Activated CD8-positive, alpha-beta T cell treated with anti-CD3 and anti-CD28 coated beads for 36 hours (primary cell): ENCODE measurements around the gene SIGLEC8. TPM values are rescaled to one million over a fixed set of nuclear protein-coding genes. Genes with fewer than 3 reads are reported as not detected.
A peak's percentile ranks its signal among the peaks of the same experiment; 100 is the strongest.
"Not testable (repeated sequence)": the region's sequence is repeated elsewhere in the genome, so short reads cannot be mapped to it uniquely, and the experiment has no call there.

Source experiments
- ATAC-seq: fragments of 200-7000 bp; cut with Tn5 transposase; one replicate; pipeline ENCODE4 v1.10.0; 2021; ENCODE audit warnings: mild to moderate bottlenecking, moderate library complexity
- CTCF ChIA-PET: fragments of 350-600 bp; sonication (Branson Sonifier 250); formaldehyde crosslinking; loops from one replicate; lab custom pipeline; 2021; ENCODE audit warnings: antibody characterized with exemption; lab: Charles Lee
- POLR2A ChIA-PET: fragments of 350-600 bp; sonication (Branson Sonifier 250); formaldehyde crosslinking; loops from one replicate; lab custom pipeline; 2021; ENCODE audit warnings: antibody characterized with exemption; lab: Charles Lee
- DNase-seq: peaks from one replicate; pipeline ENCODE4 v3.0.0-alpha.2; 2020
- H3K27ac Mint-ChIP-seq: one replicate; pipeline ENCODE4 v1.8.0; 2021; ENCODE audit warnings: mild to moderate bottlenecking, mixed read lengths
- H3K27me3 Mint-ChIP-seq: one replicate; pipeline ENCODE4 v1.8.0; 2021; ENCODE audit warnings: mixed read lengths
- H3K36me3 Mint-ChIP-seq: one replicate; pipeline ENCODE4 v1.8.0; 2021; ENCODE audit warnings: low read depth, mixed read lengths
- H3K4me1 Mint-ChIP-seq: one replicate; pipeline ENCODE4 v1.8.0; 2021; ENCODE audit warnings: low read depth, mixed read lengths
- H3K4me3 Mint-ChIP-seq: one replicate; pipeline ENCODE4 v1.8.0; 2021; ENCODE audit warnings: mild to moderate bottlenecking, moderate library complexity, mixed read lengths
- H3K9me3 Mint-ChIP-seq: one replicate; pipeline ENCODE4 v1.8.0; 2021; ENCODE audit warnings: mixed read lengths
- CTCF ChIP-seq: fragments of 200-600 bp; IDR thresholded peaks from one replicate; pipeline ENCODE4 v1.8.0; 2022; ENCODE audit warnings: antibody characterized with exemption, mild to moderate bottlenecking
- intact Hi-C: fragments of 100-400 bp; cut with micrococcal nuclease; formaldehyde crosslinking; loops from one replicate; pipeline ENCODE4 v1.10.0; 2022
- total RNA-seq, 2 experiments: library from RNA; stranded (reverse); gene quantifications; one replicate each; pipeline ENCODE4 v1.2.3, GENCODE V29; 2021

The SIGLEC8 gene
- total RNA-seq, 2 experiments from 2014 or later = not detected

- POLR2A ChIA-PET = interaction anchor here (0.7 to 1.9 kb wide), 5 partner anchors 13 to 26 kb away, joined by 3 to 10 read pairs (median 4); no protein-coding TSS in a partner anchor
- Mint-ChIP-seq H3K4me1 (peaks cover 22% of the 10 kb centered on the region), H3K27me3 (peaks cover 20% of the 10 kb centered on the region), H3K36me3 (no peaks in the 10 kb centered on the region), H3K27ac (no peak overlapping the region), H3K9me3 (no peaks in the 10 kb centered on the region), H3K4me3 (no peak overlapping the region)
- DNase-seq (peak; percentile 93), ATAC-seq (peak; percentile 78)
- intact Hi-C loops = loop anchor here (2.0 to 10.0 kb wide), 3 partner anchors 87 to 235 kb away; no protein-coding TSS in a partner anchor
- CTCF ChIA-PET = interaction anchor here (0.5 to 6.3 kb wide), 39 partner anchors 9 to 356 kb away, joined by 3 to 71 read pairs (median 5); partner anchors contain the start of genes CEACAM18, NKG7 and VSIG10L
- peak; percentile 100 for TF ChIP-seq CTCF
These were observed 36.2 kb downstream of the SIGLEC8 start for GRCh38 chr19:51422053-51422448.

- CTCF ChIA-PET = interaction anchor here (0.5 to 6.3 kb wide), 41 partner anchors 8 to 356 kb away, joined by 3 to 71 read pairs (median 5); partner anchors contain the start of genes CEACAM18, NKG7 and VSIG10L
- Mint-ChIP-seq H3K4me3 (no peak overlapping the region), H3K9me3 (no peaks in the 10 kb centered on the region), H3K27ac (no peak overlapping the region), H3K36me3 (no peaks in the 10 kb centered on the region), H3K27me3 (peaks cover 20% of the 10 kb centered on the region), H3K4me1 (peaks cover 28% of the 10 kb centered on the region)
- ATAC-seq (no peak), DNase-seq (no peak)
- TF ChIP-seq CTCF = no peak
- intact Hi-C loops = loop anchor here (2.0 to 10.0 kb wide), 3 partner anchors 87 to 236 kb away; no protein-coding TSS in a partner anchor
- POLR2A ChIA-PET = interaction anchor here (0.7 to 1.9 kb wide), 7 partner anchors 13 to 49 kb away, joined by 3 to 10 read pairs (median 4); partner anchors contain the start of gene NKG7
These were observed 36.8 kb downstream of the SIGLEC8 start for GRCh38 chr19:51421229-51422052.

GRCh38 chr19:51420511-51420910, 37.7 kb downstream of the SIGLEC8 start:
- intact Hi-C loops = loop anchor here (5.0 to 10.0 kb wide), 2 partner anchors 86 to 237 kb away; no protein-coding TSS in a partner anchor
- POLR2A ChIA-PET = interaction anchor here (0.8 to 1.9 kb wide), 5 partner anchors 20 to 48 kb away, joined by 3 to 10 read pairs (median 4); partner anchors contain the start of gene NKG7
- H3K4me3 Mint-ChIP-seq, ATAC-seq, H3K36me3 Mint-ChIP-seq, DNase-seq, H3K9me3 Mint-ChIP-seq, H3K27ac Mint-ChIP-seq: not testable (repeated sequence)
- H3K27me3 Mint-ChIP-seq = peaks cover 21% of the 10 kb centered on the region
- peaks cover 28% of the 10 kb centered on the region for H3K4me1 Mint-ChIP-seq
- CTCF ChIA-PET = interaction anchor here (0.8 to 6.3 kb wide), 17 partner anchors 7 to 357 kb away, joined by 3 to 71 read pairs (median 7); partner anchors contain the start of gene CEACAM18

- DNase-seq = no peak
- ATAC-seq = no peak
- Mint-ChIP-seq H3K9me3 (no peaks in the 10 kb centered on the region), H3K27ac (no peak overlapping the region), H3K4me3 (no peak overlapping the region), H3K36me3 (no peaks in the 10 kb centered on the region), H3K4me1 (peaks cover 28% of the 10 kb centered on the region), H3K27me3 (peaks cover 21% of the 10 kb centered on the region)
- TF ChIP-seq CTCF = no peak
- ChIA-PET CTCF (interaction anchor here (0.7 to 6.3 kb wide), 10 partner anchors 11 to 242 kb away, joined by 3 to 60 read pairs (median 6); no protein-coding TSS in a partner anchor), POLR2A (interaction anchor here (0.7 to 1.5 kb wide), 3 partner anchors 20 to 51 kb away, joined by 3 read pairs; partner anchors contain the start of gene NKG7)
- intact Hi-C loops = no loop called here
These were observed 39.5 kb downstream of the SIGLEC8 start for GRCh38 chr19:51418707-51419106.

GRCh38 chr19:51417810-51418157, 40.5 kb downstream of the SIGLEC8 start:
- no peaks in the 10 kb centered on the region for H3K9me3 Mint-ChIP-seq
- no peak overlapping the region for H3K4me3 Mint-ChIP-seq
- peaks cover 21% of the 10 kb centered on the region for H3K27me3 Mint-ChIP-seq
- intact Hi-C loops = no loop called here
- ATAC-seq = no peak
- peaks cover 28% of the 10 kb centered on the region for H3K4me1 Mint-ChIP-seq
- no peak overlapping the region for H3K27ac Mint-ChIP-seq
- CTCF ChIA-PET = interaction anchor here (0.7 to 6.3 kb wide), 12 partner anchors 10 to 239 kb away, joined by 3 to 60 read pairs (median 4); no protein-coding TSS in a partner anchor
- no peak for DNase-seq
- POLR2A ChIA-PET = interaction anchor here (0.7 to 1.5 kb wide), 3 partner anchors 24 to 71 kb away, joined by 3 read pairs; no protein-coding TSS in a partner anchor
- peaks cover 1% of the 10 kb centered on the region for H3K36me3 Mint-ChIP-seq
- TF ChIP-seq CTCF = no peak
